GM12891 (cell line): Measurements from ENCODE around the gene MAP3K20.
"Not testable (repeated sequence)": the region's sequence is repeated elsewhere in the genome, so short reads cannot be mapped to it uniquely, and the experiment has no call there.

Experiments used
- DNase-seq: peaks from one replicate; pipeline ENCODE4 v3.0.0; 2011; ENCODE audit warnings: low spot score; ENCODE audit not compliant: insufficient read length
- FAIRE-seq: peaks from 2 replicates; lab custom pipeline; 2011; peaks lifted over from hg19 to GRCh38; lab: Jason Lieb, UNC
- PAX5 ChIP-seq: IDR thresholded peaks from 2 replicates; pipeline ENCODE4 v1.6.1; 2011; ENCODE audit warnings: low read length, moderate library complexity, mild to moderate bottlenecking; ENCODE audit not compliant: insufficient read depth, severe bottlenecking
- POLR2A ChIP-seq: IDR thresholded peaks from 2 replicates; pipeline ENCODE4 v1.6.1; 2011; ENCODE audit warnings: low read depth, low read length, control low read depth
- POLR2AphosphoS5 ChIP-seq: IDR thresholded peaks from 2 replicates; pipeline ENCODE4 v1.6.1; 2011; ENCODE audit warnings: low read depth, low read length, control low read depth
- POU2F2 ChIP-seq: IDR thresholded peaks from 2 replicates; pipeline ENCODE4 v1.6.1; 2011; ENCODE audit warnings: low read depth, mild to moderate bottlenecking, control low read depth, low read length, moderate library complexity
- SPI1 ChIP-seq: IDR thresholded peaks from 2 replicates; pipeline ENCODE4 v1.6.1; 2011; ENCODE audit warnings: low read depth, low read length, control low read depth
- TAF1 ChIP-seq: IDR thresholded peaks from 2 replicates; pipeline ENCODE4 v1.6.1; 2011; ENCODE audit warnings: low read depth, low read length, control low read depth

MAP3K20 gene

DNA sequence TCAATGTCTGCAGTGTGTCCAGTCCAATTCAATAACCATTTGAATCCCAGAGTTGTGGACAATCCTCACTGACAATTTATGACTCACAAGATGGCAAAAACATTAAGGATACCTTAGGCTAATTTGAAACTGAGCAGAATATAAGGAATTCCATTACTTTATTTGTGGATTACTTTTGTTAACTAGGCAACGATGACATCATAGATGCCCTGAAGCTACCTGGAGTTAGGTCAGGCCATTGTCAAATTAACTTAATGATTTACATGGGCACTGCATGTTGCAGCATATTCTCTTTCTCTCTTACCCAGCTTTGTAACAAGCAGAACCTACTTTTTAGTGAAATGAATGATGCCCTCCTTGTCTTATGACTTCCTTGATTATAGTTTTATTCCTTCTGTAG, 179.0 kb downstream of the MAP3K20 start:
- FAIRE-seq (no peak), DNase-seq (no peak)
- TF ChIP-seq POLR2AphosphoS5: no peak
- TF ChIP-seq POU2F2: no peak
- TF ChIP-seq TAF1: no peak
- no peak for TF ChIP-seq POLR2A
- no peak for TF ChIP-seq SPI1
- TF ChIP-seq PAX5: no peak

DNA sequence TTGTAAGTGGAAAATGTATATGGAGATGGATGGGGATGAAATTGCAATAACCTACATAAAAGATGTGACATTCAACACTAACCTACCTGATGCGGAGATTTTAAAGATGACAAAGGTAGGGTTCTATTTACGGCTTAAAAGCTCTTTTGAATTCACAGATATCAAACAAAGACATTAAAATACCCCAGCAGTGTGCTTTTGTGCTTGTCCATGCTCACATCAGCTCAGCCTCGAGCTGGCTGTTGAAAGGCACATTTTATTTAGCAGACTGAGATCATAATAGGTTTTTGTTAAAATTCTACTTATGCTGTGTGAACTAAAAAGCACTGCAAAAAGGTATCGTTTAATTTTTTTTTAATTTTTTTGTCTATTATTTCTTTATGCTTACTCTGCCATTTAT, 183.1 kb downstream of the MAP3K20 start:
- FAIRE-seq (no peak), DNase-seq (no peak)
- TF ChIP-seq POLR2AphosphoS5: no peak
- TF ChIP-seq POLR2A: no peak
- TF ChIP-seq POU2F2: no peak
- no peak for TF ChIP-seq SPI1
- TF ChIP-seq PAX5: no peak
- TF ChIP-seq TAF1: no peak

DNA sequence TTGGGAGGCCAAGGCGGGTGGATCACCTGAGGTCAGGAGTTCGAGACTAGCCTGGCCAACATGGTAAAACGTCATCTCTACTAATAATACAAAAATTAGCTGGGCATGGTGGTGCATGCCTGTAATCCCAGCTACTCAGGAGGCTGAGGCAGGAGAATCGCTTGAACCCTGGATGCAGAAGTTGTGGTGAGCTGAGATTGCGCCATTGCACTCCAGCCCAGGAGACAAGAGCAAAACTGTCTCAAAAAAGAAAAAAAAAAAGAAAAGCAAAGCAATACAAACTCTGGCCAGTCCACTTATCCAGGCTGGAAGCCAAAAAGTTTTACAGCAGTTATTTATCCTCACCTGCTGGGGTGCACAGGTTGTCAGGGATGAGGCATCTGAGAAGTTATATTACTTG, 186.7 kb downstream of the MAP3K20 start:
- not testable (repeated sequence) for DNase-seq, FAIRE-seq

DNA sequence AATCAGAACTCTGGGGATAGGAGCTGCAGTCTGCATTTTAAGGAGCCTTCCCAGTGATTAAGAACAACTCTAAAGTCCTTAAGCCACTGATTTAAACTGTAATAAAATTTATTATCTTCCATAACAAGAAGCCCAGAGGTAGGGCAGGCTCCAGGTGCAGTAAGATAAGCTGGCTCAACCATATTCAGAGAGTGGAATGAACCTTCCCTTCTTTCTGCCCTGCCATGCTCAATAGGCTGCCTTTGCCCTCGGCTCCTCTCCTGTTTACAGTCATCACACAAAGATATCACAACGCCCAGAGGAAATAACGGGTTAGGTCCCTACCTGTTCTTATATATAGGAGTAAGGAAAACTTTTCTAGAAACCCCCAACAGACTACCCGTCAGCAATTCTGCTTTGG, 188.5 kb downstream of the MAP3K20 start:
- FAIRE-seq (no peak), DNase-seq (no peak)
- TF ChIP-seq PAX5: no peak
- TF ChIP-seq SPI1: no peak
- no peak for TF ChIP-seq POU2F2
- no peak for TF ChIP-seq TAF1
- no peak for TF ChIP-seq POLR2A
- no peak for TF ChIP-seq POLR2AphosphoS5

DNA sequence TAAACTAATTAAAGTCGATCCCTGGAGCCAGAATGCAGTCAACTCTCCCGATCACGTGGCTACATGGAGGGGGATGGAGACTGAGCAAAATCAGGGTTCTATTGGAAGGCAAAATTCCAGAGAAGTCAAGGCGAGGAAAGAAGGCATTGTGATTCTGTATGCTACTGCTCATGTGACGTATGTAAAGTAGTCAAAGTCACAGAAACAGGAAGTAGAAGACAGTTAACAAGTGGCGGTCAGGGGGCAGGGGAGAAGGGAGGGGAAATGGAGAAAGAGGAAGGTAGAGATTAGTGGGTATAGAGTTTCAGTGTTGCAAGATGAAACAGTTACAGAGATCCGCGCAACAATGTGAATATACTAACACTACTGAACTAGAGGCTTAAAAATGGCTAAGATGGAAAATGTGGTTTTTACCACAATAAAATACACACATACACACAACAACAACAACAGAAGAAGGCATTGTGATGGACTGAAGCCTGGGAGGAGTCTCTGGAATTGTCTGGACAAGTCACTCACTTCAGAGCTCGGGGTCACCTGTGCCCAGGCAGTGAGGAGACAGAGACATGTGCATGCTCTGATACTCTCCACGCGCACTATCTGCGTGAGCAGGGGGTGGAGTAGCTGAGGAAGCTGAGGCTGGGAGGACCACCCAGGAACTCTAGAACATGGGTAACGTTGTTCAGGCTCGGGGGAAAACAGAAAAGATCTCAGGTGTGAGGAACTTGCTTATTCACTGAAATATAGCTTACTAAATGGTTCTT, 189.1 kb downstream of the MAP3K20 start:
- TF ChIP-seq POLR2AphosphoS5 (no peak), TAF1 (no peak), POU2F2 (no peak), SPI1 (peak; percentile 78)
- peak; percentile 35 for DNase-seq
- FAIRE-seq: peak; percentile 89

DNA sequence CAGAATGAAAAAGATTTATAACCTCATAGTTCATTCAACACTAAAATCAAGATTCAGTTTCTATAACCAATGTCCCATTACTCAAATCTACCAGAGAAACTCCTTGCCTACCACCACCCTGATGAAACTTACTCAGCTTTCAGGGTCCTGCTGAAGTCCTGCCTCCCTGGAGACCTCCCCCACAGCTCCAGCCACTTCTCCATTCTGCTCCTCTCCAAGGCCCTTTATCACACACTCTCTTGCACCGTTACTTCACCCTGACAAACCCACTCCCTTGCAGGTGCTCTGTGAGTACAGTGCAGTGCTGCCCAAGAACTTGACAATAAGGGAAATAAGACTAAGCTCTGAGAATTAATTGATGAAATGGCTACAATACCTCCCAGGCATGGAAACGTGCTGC, 195.5 kb downstream of the MAP3K20 start:
- FAIRE-seq: no peak
- DNase-seq: no peak
- no peak for TF ChIP-seq POLR2A
- TF ChIP-seq PAX5: no peak
- no peak for TF ChIP-seq POU2F2

DNA sequence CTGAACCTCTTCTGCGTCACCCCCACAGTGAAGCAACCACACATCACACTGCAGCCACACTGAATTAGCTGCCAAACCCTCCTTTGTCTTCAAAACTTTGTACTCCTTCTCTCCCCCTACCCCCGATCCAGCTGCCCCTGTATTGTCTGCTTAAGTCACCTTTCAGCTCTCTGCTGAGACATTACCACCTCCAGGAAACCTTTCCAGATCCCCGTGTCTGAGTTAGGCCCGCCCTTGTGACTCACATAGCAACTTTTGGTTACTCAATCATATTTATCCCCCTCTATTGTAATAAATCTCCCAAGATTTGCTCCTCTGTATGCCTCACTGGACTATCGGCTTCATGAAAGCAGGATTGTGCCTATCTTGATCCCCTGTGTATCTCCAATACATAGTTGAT, 196.2 kb downstream of the MAP3K20 start:
- FAIRE-seq (no peak), DNase-seq (no peak)
- no peak for TF ChIP-seq POLR2AphosphoS5
- TF ChIP-seq POU2F2: no peak
- no peak for TF ChIP-seq POLR2A
- no peak for TF ChIP-seq PAX5
- TF ChIP-seq TAF1: no peak
- no peak for TF ChIP-seq SPI1

DNA sequence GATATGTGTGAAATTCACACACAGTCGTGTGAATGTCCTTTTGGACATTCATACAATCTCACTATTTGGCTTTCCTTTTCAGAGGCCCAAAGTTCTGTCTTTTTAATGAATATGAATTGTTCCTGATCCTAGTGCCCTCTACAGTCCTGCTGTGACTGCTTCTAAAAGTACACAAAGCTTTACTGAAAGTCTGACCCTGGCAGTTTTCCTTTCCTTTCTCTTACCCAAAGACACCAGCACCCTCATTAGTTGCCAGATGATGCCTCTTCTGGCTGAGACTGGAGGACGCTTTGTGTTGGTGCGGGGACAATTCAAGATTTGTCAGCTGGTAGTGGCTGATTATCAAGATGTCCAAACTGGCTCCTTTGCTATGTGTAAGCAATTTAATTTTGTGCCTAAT, 197.2 kb downstream of the MAP3K20 start:
- no peak for FAIRE-seq
- TF ChIP-seq SPI1: no peak
- TF ChIP-seq TAF1: no peak
- no peak for TF ChIP-seq POLR2AphosphoS5
- TF ChIP-seq POU2F2: no peak
- TF ChIP-seq POLR2A: no peak
- no peak for TF ChIP-seq PAX5

DNA sequence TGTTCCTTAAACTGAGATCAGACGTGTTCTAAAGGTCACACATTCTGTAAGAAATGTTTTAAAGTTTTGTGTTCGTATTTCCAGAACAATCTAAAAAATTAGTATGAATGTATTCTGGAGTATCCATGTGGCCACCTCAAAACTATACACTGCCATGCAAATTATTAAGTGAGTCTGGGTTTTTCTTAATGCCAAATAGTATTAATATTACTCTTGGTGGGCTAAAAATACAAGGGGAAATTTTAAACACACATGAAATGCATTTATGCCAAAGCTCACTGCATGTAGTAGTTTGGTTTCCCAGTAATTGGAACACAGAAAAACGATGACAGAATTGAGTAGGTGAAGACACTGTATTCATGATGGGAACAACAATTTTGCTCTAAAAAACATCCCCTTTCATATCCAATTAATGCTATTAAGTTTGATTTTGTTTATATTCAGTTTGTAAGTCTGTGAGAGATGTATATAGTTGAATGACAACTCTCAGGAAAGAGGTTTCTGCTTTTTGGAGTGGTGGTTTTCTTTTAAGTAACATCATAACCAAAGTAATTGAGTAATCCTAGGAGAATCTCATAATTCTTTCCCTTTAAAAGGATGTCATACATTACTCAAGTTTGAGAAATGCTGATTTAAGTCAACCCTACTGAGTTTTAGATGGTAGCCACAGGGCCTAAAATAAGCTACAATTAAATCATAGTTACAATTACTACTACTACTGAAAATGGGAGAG, 203.3 kb downstream of the MAP3K20 start:
- no peak for TF ChIP-seq SPI1
- no peak for TF ChIP-seq POU2F2
- TF ChIP-seq POLR2AphosphoS5: no peak
- no peak for TF ChIP-seq TAF1
- TF ChIP-seq POLR2A: no peak
- no peak for TF ChIP-seq PAX5

More for the DNA sequence above, 197.2 kb downstream of the MAP3K20 start:
- DNase-seq: no peak

DNA sequence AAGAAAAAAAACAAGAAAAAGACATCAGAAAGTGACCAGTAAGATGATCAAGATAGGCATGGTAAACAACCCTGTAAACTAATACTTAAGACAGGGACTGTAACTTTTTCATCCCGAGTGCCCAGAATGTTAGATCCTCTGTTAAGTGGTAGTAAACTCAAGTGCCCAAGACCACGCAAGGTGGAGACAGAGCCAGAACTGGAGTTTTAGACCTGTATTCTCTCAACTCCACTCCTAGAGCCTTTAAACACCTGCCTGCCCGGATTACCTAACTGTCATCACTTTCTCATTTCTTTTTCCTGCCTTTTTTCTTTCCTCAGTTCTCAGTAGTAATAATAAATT, 203.9 kb downstream of the MAP3K20 start:
- FAIRE-seq: no peak
- DNase-seq: no peak
- TF ChIP-seq POLR2AphosphoS5 (no peak), TAF1 (no peak), PAX5 (no peak)

More for the DNA sequence above, 203.3 kb downstream of the MAP3K20 start:
- FAIRE-seq (no peak), DNase-seq (no peak)

DNA sequence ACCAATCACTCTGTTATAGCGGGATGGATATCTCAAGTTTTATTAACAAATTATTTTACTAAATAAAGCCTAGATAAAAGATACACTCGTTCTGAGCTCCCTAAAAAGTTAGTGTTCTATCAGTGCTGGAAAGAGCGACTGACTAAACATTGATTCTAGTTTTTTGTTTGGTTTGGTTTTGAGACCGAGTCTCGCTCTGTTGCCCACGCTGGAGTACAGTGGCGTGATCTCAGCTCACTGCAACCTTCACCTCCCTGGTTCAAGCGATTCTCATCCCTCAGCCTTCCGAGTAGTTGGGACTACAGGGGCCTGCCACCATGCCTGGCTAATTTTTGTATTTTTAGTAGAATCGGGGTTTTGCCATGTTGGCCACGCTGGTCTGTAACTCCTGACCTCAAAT, 205.2 kb downstream of the MAP3K20 start:
- no peak for DNase-seq
- FAIRE-seq: no peak
- TF ChIP-seq SPI1 (no peak), PAX5 (no peak), POLR2AphosphoS5 (no peak), TAF1 (no peak), POU2F2 (no peak), POLR2A (no peak)

DNA sequence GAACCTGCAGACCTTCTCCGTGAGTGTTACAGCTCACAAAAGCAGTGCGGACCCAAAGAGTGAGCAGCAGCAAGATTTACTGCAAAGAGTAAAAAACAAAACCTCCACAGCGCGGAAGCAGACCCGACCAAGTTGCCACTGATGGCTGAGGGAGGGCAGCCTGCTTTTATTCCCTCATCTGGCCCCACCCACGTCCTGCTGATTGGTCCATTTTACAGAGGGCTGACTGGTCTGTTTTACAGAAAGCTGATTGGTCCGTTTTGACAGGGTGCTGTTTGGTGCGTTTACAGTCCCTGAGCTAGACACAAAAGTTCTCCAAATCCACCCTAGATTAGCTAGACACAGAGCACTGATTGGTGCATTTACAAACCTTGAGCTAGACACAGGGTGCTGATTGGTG, 206.3 kb downstream of the MAP3K20 start:
- not testable (repeated sequence) for DNase-seq, FAIRE-seq
